ENCODE measurements around the gene KIFC1.
"Not testable (repeated sequence)": the region's sequence is repeated elsewhere in the genome, so short reads cannot be mapped to it uniquely, and the experiment has no call there.

Gene KIFC1, protein sequence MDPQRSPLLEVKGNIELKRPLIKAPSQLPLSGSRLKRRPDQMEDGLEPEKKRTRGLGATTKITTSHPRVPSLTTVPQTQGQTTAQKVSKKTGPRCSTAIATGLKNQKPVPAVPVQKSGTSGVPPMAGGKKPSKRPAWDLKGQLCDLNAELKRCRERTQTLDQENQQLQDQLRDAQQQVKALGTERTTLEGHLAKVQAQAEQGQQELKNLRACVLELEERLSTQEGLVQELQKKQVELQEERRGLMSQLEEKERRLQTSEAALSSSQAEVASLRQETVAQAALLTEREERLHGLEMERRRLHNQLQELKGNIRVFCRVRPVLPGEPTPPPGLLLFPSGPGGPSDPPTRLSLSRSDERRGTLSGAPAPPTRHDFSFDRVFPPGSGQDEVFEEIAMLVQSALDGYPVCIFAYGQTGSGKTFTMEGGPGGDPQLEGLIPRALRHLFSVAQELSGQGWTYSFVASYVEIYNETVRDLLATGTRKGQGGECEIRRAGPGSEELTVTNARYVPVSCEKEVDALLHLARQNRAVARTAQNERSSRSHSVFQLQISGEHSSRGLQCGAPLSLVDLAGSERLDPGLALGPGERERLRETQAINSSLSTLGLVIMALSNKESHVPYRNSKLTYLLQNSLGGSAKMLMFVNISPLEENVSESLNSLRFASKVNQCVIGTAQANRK

DNA sequence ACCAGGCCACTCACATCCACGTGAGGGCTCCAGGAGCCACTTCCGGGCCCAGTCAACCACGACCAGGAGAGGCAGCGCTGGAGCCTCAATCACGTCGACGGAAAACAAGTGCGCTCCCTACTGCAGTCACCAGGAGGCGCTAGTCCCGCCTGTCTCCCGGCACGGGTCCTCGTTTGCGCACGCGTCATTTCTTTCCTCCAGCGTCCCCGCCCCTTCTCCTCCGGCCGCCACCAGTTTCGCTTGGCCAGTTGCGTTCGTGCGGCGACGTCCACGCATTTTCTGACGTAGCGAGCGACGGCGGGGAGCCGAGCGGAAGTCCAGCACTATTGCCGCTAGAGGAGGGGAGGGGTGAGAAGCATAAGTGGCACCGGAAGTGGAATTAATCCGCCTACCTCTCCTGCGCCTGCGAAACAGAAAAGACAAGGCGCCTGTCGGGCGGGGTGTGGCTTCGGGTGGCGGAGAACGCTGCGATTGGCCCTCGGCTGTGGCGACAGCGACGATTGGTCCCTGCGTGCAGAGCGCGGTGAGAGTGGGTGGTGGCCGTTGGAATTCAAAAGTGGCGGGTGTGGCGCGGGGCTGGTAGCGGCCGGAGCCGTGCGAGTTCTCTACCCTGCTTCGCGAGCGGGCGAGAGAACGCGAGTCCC lies at the start of gene KIFC1:
Gene KIFC1, plus strand, starts transcription at position 546 of the 644 bp plus-strand sequence. CDS start 163 bp downstream, outside the sequence.
- peak; percentile 99 for DNase-seq (ENCODE audit: low spot score)

DNA sequence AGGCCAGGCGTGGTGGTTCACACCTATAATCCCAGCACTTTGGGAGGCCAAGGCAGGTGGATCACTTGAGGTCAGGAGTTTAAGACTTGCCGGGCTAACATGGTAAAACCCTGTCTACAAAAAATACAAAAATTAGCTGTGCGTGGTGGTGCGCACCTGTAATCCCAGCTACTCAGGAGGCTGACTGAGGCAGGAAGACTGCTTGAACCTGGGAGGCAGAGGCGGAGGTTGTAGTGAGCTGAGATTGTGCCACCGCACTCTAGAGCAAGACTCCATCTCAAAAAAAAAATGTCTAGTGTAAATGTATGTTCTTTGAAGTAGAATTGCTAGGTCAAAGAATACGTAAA lies 48.0 kb upstream of the KIFC1 start:
- not testable (repeated sequence) for DNase-seq (ENCODE audit: low spot score)

DNA sequence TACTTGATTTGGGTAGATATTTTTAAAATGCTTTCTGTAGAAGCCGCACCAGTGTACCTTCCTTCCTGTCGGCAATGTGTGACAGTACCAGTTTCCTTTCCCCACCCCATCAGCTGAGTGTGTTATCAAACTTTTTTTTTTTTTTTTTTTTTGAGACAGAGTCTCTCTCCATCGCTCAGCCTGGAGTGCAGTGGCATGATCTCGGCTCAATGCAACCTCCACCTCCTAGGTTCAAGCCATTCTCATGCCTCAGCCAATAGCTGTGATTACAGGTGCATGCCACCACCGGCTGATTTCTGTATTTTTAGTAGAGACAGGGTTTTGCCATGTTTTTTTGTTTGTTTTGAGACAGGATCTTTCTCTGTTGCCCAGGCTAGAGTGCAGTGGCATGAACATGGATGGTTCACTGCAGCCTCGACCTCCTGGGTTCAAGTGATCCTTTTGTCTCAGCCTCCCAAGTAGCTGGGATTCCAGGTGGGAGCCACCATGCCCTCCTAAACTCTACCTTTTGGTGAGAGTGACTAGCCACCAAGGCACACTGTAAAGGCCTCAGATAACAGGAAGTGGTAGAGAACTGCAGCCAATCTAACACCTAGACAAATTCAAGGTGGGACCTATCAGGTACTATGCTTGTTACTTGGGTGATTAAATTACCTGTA lies 47.5 kb upstream of the KIFC1 start:
- DNase-seq (ENCODE audit: low spot score), result no peak

DNA sequence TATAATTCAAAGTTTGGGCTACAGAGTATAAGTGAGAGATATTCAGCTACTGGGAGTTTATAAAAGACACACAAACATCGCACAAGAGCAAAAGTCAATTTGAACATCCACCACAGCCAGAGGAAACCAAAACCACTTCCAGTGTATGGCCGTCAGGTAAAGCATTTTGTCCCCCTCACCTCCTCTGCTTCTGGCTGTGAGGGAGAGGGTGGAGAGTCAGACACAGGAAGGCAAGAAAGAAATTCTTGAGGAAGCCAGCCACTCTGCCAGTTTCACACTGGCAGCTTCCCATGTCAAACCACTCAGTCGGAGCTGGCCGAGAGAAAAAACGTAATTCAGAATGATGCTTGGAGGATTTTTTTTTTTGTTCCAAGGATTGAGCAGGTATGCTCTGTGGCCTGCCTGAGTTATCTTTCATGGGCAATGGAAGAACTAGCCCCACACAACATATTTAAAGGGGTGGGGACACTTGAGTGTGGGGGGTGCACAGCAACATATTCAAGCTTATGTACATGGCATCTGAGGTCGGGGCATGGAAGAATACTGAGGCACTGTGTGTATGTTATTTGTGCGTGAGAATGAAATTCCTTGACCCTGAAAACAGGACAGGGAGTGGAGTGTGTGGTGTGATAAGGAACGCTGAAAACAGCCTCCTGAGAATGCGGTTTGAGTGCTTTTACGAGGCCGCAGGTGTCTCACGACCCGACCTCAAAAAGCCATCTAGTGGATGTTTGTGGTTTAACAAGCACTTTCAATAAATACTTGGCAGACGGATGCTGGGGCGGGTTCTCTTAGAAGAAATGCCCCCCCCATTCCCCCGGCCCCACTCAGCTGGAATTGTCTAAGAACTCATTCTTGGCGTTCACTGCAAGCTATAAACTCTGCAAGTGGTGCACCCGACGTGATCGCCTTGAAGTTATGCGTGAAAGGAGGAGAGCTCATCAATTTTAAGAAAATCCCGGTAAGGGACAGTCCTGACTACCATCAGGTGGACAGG lies 46.6 kb upstream of the KIFC1 start:
- peak; percentile 91 for DNase-seq (ENCODE audit: low spot score)

DNA sequence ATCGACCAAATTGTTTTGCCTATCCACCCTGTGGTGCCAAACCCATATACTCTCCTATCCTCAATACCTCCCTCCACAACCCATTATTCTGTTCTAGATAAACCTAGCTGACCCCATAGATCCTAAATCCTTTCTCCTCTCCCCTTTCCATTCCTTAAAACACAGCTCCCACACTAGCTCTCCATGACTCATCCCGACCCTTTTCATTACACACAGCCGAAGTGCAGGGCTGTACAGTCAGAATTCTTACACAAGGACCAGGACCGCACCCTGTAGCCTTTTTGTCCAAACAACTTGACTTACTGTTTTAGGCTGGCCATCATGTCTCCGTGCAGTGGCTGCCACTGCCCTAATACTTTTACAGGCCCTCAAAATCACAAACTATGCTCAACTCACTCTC lies 44.7 kb upstream of the KIFC1 start:
- not testable (repeated sequence) for DNase-seq (ENCODE audit: low spot score)

DNA sequence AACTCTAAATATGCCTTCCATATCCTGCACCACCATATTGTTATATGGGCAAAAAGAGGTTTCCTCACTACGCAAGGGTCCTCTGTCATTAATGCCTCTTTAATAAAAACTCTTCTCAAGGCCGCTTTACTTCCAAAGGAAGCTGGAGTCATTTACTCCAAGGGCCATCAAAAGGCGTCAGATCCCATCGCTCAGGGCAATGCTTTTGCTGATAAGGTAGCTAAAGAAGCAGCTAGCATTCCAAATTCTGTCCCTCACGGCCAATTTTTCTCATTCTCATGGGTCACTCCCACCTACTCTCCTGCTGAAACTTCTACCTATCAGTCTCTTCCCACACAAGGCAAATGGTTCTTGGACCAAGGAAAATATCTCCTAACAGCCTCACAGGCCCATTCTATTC lies 43.8 kb upstream of the KIFC1 start:
- DNase-seq (ENCODE audit: low spot score), result no peak

DNA sequence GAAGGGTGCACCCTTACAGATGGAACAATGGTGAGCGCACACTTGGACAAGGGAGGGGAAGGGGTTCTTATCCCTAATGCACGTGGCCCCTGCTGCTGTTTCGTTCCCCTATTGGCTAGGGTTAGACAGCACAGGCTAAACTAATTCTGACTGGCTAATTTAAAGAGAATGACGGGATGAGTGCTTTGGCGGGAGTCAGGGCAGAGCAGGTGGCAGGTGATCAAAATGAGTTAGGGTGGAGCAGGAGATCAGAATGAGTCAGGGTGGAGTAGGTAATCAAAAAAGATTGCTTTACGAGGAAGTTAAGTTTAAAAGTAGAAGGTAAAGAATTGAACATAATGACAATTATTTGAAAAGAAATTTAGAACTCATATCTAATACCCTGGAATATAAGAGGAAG lies 35.8 kb upstream of the KIFC1 start:
- not testable (repeated sequence) for DNase-seq (ENCODE audit: low spot score)

DNA sequence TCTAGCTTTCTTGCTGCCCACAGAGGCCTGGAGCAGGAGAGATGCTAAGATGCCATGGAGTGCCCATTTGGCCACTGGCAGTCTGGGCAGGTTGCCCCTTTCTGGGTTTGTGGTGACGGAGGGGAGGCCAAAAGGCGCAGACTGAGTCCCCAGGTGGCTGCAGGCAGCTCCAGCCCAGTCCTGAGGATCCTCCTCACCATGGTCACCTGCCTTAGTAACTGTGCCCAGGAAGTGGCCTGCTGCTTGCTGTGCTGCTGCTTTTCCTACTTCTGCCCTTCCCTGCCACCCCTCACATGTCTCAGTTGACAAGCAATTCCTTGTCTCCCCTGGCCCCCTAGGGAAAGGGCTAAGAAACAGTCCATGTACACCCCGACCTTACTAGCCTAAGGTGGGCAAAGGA lies 35.3 kb upstream of the KIFC1 start:
- DNase-seq (ENCODE audit: low spot score), result no peak

DNA sequence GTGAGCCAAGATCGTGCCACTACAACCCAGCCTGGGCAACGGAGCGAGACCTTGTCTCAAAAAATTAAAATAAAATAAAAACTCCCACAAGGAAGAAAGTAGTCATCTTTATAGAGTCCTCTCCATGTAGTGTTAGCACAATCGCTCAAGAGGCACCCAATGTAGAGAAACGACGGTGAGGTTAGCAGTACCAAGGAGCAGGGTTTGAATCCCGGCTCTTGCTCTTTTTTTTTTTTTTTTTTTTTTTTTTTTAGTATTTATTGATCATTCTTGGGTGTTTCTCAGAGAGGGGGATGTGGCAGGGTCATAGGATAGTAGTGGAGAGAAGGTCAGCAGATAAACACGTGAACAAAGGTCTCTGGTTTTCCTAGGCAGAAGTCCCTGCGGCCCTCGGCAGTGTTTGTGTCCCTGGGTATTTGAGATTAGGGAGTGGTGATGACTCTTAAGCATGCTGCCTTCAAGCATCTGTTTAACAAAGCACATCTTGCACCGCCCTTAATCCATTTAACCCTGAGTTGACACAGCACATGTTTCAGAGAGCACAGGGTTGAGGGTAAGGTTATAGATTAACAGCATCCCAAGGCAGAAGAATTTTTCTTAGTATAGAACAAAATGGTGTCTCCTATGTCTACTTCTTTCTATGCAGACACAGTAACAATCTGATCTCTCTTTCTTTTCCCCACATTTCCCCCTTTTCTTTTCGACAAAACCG lies 34.3 kb upstream of the KIFC1 start:
- not testable (repeated sequence) for DNase-seq (ENCODE audit: low spot score)

DNA sequence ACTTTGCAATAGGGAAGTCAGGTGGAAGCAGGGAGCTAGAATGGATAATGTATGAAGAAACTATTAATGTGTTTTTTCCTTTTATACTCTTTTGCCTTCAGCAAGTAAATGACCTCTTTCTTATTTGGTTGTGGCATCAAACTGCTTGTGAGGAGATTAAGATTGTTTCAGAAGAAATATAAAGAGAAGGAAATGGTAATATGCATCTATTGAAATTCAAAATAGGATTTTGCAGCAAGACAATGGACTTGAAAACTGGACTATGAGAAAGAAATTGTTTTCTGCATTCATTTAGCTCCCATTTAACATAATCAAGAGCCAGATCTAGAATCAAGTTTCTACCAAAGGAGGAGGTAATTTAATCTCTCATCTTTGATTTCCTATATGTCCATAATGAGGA lies 32.3 kb upstream of the KIFC1 start:
- no peak for DNase-seq (ENCODE audit: low spot score)

DNA sequence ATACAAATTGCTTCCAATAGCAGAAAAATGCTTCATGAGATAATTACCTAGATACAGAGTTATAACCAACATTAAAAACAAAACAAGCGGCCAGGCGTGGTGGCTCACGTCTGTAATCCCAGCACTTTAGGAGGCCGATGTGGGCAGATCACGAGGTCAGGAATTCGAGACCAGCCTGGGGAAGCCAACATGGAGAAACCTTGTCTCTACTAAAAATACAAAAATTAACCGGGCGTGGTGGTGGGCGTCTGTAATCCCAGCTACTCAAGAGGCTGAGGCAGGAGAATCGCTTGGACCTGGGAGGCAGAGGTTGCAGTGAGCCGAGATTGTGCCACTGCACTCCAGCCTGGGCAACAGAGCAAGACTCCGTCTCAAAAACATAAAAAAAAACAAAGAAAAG lies 28.1 kb upstream of the KIFC1 start:
- not testable (repeated sequence) for DNase-seq (ENCODE audit: low spot score)

DNA sequence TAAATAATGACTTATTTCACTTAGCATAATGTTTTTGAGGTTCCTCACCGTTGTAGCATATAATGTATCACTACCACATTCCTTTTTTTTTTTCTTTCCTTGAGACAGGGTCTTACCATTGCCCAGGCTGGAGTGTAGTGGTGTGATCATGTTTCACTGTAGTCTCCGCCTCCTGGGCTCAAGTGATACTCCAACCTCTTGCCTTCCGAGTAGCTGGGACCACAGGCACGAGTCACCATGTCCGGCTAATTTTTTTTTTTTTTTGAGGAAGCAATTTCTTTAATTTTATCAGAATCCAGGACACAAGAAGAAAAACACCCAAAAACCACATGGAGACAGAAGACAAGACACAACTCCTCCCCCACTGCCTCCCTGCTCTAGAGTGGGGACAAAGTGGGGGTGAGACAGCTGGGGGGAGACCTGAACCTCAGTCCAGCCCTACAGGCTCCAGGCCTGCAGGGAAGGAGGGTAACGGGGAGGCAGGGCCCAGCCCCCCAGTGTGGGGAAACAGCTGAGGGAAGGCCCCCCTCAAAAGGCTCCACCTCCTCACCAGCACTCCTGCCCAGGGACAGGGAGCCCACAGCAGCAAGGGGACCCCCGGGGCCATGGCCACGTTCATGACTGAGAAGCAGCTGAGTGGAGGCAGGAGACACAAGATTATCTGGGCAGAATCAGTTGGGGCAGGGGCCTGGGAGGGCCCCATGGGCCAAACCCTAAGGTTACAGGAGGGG lies 27.0 kb upstream of the KIFC1 start:
- DNase-seq (ENCODE audit: low spot score), result not testable (repeated sequence)

DNA sequence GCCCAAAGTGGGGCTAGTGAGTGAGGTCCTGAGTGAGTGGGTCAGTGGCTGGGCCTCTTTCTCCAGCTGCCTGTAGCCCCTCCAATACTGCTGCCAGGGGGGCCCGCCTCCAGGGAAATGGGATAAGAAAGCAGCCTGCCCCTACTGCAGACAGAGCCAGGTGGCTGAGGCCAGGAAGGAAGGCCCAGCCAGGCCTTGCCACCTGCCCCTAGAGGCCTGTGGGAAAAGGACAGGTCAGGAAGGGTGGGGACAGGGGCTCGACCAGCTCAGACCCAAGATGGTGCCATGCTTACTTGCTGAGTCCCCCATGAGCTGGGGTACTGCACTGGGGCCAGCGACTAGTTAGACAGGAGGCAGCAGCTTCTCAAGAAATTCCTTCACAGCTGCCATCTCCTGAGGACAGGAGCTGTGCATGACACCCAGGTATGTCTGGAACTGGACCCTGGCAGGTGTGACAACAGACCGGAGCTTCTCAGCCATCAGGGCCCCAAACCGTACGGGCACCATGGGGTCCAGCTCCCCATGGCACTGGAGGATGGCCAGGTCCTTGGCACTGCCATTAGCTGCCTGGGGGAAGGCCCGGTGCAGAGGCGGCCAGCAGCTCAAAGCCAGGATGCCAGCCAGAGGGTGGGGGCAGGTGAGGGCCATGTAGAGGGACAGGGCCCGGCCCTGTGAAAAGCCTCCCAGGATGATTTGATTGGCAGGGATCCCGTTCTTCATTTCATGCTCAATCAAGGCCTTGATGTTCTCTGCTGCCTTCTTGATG lies 26.2 kb upstream of the KIFC1 start:
- DNase-seq (ENCODE audit: low spot score), result not testable (repeated sequence)

DNA sequence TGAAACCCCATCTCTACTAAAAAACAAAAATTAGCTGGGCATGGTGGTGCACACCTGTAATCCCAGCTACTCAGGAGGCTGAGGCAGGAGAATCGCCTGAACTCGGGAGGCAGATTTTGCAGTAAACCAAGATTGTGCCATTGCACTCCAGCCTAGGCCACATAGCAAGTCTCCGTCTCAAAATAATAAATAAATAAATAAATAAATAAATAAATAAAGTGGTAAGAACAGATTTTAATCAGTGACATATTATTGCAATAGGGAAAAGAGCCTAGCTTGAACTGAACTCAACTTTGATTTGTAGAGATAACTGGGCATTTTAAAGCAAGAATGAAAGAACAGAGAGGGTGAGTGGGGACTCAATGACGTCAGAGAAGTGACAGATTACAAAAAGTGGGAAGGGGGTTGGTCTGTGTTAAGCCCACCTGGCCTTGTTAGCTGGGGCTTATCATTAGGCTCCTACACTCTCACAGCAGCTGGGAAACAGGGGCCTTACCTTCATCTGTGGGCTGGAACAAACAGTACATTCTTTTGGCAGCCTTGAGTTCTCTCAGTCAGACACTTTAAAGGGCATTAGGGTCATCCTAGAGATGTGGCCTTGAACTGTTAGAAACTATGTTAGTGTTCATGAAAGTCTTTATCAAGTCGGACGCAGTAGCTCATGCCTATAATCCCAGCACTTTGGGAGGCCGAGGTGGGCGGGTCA lies 24.5 kb upstream of the KIFC1 start:
- DNase-seq (ENCODE audit: low spot score), result no peak

DNA sequence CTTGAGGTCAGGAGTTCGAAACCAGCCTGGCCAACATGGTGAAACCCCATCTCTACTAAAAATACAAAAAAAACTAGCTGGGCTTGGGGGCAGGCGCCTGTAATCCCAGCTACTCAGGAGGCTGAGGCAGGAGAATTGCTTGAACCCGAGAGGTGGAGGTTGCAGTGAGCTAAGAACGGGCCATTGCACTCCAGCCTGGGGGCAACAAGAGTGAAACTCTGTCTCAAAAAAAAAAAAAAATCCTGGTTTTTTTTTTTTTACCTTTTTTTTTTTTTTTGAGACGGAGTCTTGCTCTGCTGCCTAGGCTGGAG lies 24.0 kb upstream of the KIFC1 start:
- DNase-seq (ENCODE audit: low spot score), result not testable (repeated sequence)

DNA sequence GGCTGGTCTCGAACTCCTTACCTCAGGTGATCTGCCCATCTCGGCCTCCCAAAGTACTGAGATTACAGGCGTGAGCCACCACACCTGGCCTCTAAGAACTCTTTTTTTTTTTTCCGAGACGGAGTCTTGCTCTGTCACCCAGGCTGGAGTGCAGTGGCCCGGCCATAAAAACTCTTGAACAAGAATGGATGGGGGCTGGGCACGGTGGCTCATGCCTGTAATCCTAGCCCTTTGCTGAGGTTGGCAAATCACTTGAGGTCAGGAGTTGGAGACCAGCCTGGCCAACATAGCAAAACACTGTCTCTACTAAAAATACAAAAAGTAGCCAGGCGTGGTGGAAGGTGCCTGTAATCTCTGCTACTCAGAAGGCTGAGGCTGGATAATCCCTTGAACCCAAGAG lies 19.7 kb upstream of the KIFC1 start:
- DNase-seq (ENCODE audit: low spot score), result not testable (repeated sequence)

DNA sequence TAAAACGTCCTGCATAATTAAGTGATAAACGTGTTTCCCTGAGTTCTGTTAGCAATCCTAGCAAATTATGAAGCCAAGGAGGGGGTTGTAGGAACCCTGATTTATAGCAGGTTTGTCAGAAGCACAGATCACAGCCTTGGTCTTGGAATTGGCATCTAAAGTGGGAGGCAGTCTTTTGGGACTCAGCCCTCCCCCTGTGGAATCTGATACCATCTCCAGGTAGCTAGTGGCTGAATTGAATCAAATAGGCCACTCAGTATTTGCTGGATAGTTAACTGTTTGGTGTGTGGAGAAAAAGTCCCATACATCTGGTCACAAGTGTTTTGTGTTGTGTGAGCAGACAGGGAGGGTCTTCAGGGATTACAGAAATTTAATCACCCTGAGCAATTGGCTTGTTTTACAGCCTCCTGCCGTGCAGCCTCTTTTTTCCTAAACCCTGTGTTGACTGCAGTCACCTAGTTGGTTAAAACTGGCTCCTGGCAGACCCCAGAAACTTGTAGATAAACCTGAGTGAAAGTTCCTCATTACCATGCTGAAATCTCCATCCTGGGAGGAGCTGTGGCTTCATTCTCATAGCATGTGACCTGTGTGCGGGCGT lies 19.0 kb upstream of the KIFC1 start:
- no peak for DNase-seq (ENCODE audit: low spot score)

Measured in LoVo (cell line).